Smooth muscle cell (in vitro differentiated cells): ENCODE data around the gene STRADA. TPM values are rescaled to one million over a fixed set of nuclear protein-coding genes. Genes with fewer than 3 reads are reported as not detected.

Experiments
- DNase-seq: peaks from one replicate; lab custom pipeline; 2025; ENCODE audit not compliant: unreplicated experiment; lab: John Stamatoyannopoulos, UW
- H2AFZ ChIP-seq: fragments of 200-600 bp; sonication (generic); 2 replicates; pipeline ENCODE4 v1.6.0; 2016; ENCODE audit warnings: antibody characterized with exemption, low read depth, mild to moderate bottlenecking
- H3F3A ChIP-seq: fragments of 200-600 bp; sonication (generic); 2 replicates; pipeline ENCODE4 v1.6.0; 2017; ENCODE audit warnings: antibody characterized with exemption, low read depth
- H3K27ac ChIP-seq: fragments of 200-600 bp; sonication (generic); 2 replicates; pipeline ENCODE4 v1.5.1; 2016; ENCODE audit warnings: low read depth, mild to moderate bottlenecking
- H3K27me3 ChIP-seq: fragments of 200-600 bp; sonication (generic); 2 replicates; pipeline ENCODE4 v1.6.1; 2016; ENCODE audit warnings: low read depth, mild to moderate bottlenecking
- H3K36me3 ChIP-seq: fragments of 200-600 bp; sonication (generic); 2 replicates; pipeline ENCODE4 v1.5.1; 2016; ENCODE audit warnings: low read depth
- H3K4me1 ChIP-seq: fragments of 200-600 bp; sonication (generic); 2 replicates; pipeline ENCODE4 v1.5.1; 2016; ENCODE audit warnings: low read depth
- H3K4me2 ChIP-seq: fragments of 200-600 bp; sonication (generic); 2 replicates; pipeline ENCODE4 v1.6.0; 2016; ENCODE audit warnings: mild to moderate bottlenecking
- H3K4me3 ChIP-seq: fragments of 200-600 bp; sonication (generic); 2 replicates; pipeline ENCODE4 v1.5.1; 2016; ENCODE audit warnings: mild to moderate bottlenecking
- H3K79me2 ChIP-seq: fragments of 200-600 bp; sonication (generic); 2 replicates; pipeline ENCODE4 v1.6.0; 2016; ENCODE audit warnings: low read depth, mild to moderate bottlenecking
- H3K9ac ChIP-seq: fragments of 200-600 bp; sonication (generic); 2 replicates; pipeline ENCODE4 v1.6.0; 2016; ENCODE audit warnings: low read depth
- H3K9me3 ChIP-seq: fragments of 200-600 bp; sonication (generic); replicated peaks from 2 replicates; pipeline ENCODE4 v1.5.1; 2016; ENCODE audit warnings: low read depth
- H4K20me1 ChIP-seq: fragments of 200-600 bp; sonication (generic); 2 replicates; pipeline ENCODE4 v1.6.0; 2016; ENCODE audit warnings: low read depth
- WGBS: methylation state at CpG from one replicate; pipeline ENCODE4 v1.1.7; 2016; ENCODE audit warnings: low lambda C conversion rate; 5-methylcytosine and 5-hydroxymethylcytosine counted together
- polyA plus RNA-seq: library from polyadenylated mRNA; unstranded; fragments of >200 nt; fragmentation: Nextera tagmentation; extraction: Ambion mirVana; gene quantifications from 2 replicates; pipeline ENCODE4 v1.2.1, GENCODE V29; 2016
- total RNA-seq: library from RNA; depleted of rRNA; stranded (reverse); fragments of >200 nt; gene quantifications from 2 replicates; pipeline ENCODE4 v1.2.3, GENCODE V29; 2014
- TF ChIP-seq, protein P1 (sequence below): fragments of 200-600 bp; sonication (generic); IDR thresholded peaks from 2 replicates; pipeline ENCODE4 v1.5.1; 2017; ENCODE audit warnings: borderline replicate concordance, mild to moderate bottlenecking, antibody characterized with exemption; ENCODE audit not compliant: insufficient read depth, poor library complexity, severe bottlenecking

The STRADA gene
- total and polyA plus RNA-seq, 2 experiments from 2014 or later = 13.6 to 26.8 TPM

DNA sequence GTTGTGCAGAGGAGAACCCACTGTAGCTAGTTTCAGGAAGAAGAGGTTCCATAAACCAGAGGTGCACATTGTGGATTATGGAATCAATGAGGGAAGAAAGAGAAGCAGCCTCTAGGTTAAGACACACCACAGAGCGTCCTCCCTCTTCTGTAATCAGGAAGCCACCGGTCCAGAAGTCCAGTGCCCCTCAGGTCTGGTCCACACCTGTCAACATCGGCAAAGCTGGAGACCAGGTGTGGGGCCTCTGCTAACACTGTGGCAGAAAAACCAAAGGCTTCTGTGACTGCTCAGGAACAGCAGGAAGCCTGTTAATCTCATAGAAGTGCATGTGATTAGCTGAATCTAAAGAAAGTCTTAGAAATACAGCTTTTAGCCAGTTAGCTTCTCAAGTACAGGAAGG is 65.0 kb downstream of the STRADA start:
- DNase-seq = no peak
- Histone ChIP-seq H3K27me3 (no peaks in the 10 kb centered on the region), H3K4me1 (no peaks in the 10 kb centered on the region), H2AFZ (no peak overlapping the region), H3K9ac (no peak overlapping the region), H3K27ac (no peak overlapping the region), H3K79me2 (no peaks in the 10 kb centered on the region), H3K9me3 (no peaks in the 10 kb centered on the region), H3K36me3 (no peaks in the 10 kb centered on the region), H4K20me1 (peaks cover 6% of the 10 kb centered on the region), H3K4me2 (no peak overlapping the region), H3K4me3 (no peak overlapping the region), H3F3A (peaks cover 8% of the 10 kb centered on the region)
- whole genome bisulfite sequencing = 92% methylated on average over 3 of the region's 3 CpGs
- TF ChIP-seq, protein P1, sequence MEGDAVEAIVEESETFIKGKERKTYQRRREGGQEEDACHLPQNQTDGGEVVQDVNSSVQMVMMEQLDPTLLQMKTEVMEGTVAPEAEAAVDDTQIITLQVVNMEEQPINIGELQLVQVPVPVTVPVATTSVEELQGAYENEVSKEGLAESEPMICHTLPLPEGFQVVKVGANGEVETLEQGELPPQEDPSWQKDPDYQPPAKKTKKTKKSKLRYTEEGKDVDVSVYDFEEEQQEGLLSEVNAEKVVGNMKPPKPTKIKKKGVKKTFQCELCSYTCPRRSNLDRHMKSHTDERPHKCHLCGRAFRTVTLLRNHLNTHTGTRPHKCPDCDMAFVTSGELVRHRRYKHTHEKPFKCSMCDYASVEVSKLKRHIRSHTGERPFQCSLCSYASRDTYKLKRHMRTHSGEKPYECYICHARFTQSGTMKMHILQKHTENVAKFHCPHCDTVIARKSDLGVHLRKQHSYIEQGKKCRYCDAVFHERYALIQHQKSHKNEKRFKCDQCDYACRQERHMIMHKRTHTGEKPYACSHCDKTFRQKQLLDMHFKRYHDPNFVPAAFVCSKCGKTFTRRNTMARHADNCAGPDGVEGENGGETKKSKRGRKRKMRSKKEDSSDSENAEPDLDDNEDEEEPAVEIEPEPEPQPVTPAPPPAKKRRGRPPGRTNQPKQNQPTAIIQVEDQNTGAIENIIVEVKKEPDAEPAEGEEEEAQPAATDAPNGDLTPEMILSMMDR = no peak

DNA sequence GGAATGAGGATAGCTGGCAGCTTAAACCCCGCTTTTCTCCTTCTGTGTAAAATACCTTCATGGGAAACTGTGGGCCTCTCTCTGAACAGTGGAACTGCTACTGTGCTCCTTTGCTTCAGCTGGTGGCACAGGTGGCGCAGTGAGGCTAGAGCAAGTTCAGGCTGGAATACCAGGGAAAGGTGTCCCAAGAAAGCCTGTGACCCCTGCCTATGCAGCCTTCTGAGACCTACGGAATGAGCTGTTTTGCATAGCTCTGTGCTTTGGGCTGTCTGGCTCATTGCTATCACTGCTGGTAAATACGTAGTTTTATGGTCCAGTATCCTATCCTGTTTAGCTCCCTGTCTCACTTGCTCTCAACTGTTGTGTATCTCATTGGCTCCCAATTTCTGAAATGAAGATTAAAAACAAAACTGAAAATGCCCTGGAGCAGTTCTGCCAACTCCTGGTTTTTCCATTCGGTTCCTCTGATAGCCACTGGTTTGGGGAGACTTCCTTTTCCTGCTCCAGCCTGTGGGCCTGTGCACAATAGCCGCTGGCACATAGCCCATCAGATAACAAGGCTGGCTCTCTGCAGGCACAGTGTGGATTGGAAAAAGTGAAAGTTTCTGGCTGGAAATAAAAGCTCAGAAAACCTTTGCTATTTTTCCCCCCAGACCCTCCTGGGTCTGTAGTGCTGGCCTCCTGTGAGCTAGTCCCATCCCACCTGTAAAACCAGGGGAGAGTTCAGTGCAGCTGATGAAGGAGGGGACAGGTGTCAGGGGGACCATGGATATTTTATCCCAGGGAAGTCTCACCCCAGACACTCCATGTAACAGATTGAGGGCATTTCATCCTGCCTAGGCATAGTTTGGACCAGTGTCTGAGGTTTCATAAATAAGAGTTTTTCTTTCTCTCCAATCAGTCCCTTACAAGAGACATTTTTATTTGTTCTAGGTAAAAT is 65.7 kb downstream of the STRADA start:
- Histone ChIP-seq H3K4me3 (no peak overlapping the region), H4K20me1 (peaks cover 6% of the 10 kb centered on the region), H3K4me2 (peak overlapping the region; percentile 14), H3K4me1 (no peaks in the 10 kb centered on the region), H3K9me3 (no peaks in the 10 kb centered on the region), H3K79me2 (no peaks in the 10 kb centered on the region), H3K9ac (no peak overlapping the region), H3K27me3 (no peaks in the 10 kb centered on the region), H3F3A (peaks cover 8% of the 10 kb centered on the region), H2AFZ (no peak overlapping the region), H3K36me3 (no peaks in the 10 kb centered on the region), H3K27ac (no peak overlapping the region)
- no peak for DNase-seq
- TF ChIP-seq, protein P1 = no peak
- 53% methylated on average over 6 of the region's 6 CpGs for WGBS

DNA sequence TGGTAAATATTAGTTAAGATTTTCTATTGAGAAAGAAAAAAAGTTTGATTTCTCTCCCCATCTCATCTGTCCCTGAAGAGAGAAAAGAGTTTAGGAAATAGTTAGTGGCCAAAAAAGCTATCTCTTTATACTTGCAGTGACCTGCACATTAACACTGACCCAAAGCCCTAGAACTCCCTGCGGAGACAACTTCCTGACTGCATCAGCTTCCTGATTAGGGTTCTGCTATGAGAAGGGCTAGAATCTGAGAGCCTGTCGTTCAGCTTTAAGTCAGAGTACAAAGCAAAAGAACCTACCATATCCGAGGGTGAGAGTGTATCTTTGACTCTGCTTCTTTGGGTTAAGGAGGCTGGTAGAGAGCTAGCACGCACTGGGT is 66.4 kb downstream of the STRADA start:
- no peaks in the 10 kb centered on the region for H3K79me2 ChIP-seq
- H3K4me2 ChIP-seq = peak overlapping the region; percentile 14
- H4K20me1 ChIP-seq = peaks cover 6% of the 10 kb centered on the region
- no peak overlapping the region for H3K9ac ChIP-seq
- DNase-seq = no peak
- H3K4me3 ChIP-seq = no peak overlapping the region
- H3F3A ChIP-seq = peaks cover 8% of the 10 kb centered on the region
- H3K4me1 ChIP-seq = no peaks in the 10 kb centered on the region
- no peaks in the 10 kb centered on the region for H3K27me3 ChIP-seq
- no peaks in the 10 kb centered on the region for H3K9me3 ChIP-seq
- 40% methylated on average over 4 of the region's 4 CpGs for WGBS
- H3K27ac ChIP-seq = no peak overlapping the region
- no peak overlapping the region for H2AFZ ChIP-seq
- TF ChIP-seq, protein P1 = no peak
- H3K36me3 ChIP-seq = no peaks in the 10 kb centered on the region
